Measurements from ENCODE around the gene ATP12A. TPM values are rescaled to one million over a fixed set of nuclear protein-coding genes. Genes with fewer than 3 reads are reported as not detected.

The ATP12A gene
- total and polyA plus RNA-seq, 7 donors: not detected

DNA sequence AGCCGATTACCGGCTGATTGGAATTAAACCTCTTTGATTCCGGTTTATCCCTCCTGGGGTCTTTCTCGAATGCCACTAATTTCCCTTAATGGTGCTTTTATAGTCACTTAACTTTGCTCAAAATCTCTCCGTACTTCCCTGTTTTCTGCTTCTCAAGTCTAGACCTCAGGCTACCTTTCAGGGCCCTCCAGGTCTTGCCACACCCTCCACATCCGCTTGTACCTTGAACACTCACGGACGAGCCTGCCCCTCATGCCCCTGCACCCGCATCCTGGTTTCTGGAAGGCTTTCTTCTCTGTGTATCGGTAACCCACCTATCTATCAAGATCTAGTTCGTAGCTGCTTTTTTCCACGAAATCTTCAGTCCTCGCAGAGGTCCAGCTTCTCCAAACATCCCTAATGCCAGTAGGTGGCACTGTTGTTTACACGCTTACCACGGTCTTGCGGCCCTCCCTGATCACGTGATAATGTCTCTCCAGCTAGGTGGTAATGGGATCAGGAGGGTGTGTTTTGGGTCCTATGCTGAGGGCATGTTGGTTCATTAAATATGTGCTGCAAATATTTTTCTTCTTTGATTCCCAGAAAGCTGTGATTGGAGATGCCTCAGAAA lies 13.8 kb downstream of the ATP12A start:
- Histone ChIP-seq H3K27me3 (ENCODE audit: insufficient read depth in 3 of 3, low read length in 2 of 3) (peaks cover 0 to 12% (median 0%) of the 10 kb centered on the region in 3 donors), H3K36me3 (ENCODE audit: insufficient read depth in 1 of 2, low read depth in 1 of 2) (no peaks in the 10 kb centered on the region), H3K4me3 (no peak overlapping the region), H3K4me1 (no peaks in the 10 kb centered on the region), H3K27ac (no peak overlapping the region), H3K9me3 (no peaks in the 10 kb centered on the region)
- TF ChIP-seq, protein P1, sequence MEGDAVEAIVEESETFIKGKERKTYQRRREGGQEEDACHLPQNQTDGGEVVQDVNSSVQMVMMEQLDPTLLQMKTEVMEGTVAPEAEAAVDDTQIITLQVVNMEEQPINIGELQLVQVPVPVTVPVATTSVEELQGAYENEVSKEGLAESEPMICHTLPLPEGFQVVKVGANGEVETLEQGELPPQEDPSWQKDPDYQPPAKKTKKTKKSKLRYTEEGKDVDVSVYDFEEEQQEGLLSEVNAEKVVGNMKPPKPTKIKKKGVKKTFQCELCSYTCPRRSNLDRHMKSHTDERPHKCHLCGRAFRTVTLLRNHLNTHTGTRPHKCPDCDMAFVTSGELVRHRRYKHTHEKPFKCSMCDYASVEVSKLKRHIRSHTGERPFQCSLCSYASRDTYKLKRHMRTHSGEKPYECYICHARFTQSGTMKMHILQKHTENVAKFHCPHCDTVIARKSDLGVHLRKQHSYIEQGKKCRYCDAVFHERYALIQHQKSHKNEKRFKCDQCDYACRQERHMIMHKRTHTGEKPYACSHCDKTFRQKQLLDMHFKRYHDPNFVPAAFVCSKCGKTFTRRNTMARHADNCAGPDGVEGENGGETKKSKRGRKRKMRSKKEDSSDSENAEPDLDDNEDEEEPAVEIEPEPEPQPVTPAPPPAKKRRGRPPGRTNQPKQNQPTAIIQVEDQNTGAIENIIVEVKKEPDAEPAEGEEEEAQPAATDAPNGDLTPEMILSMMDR (IDR thresholded peaks at IDR 0.05): peak; percentile 62
- ATAC-seq: peak; percentile 58 to 82 (median 81)
- intact Hi-C loops (cut with DNase I): loop anchor here (1.0 to 5.0 kb wide), 4 partner anchors 33 to 303 kb away; no protein-coding TSS in a partner anchor
- 30 to 32% (median 31%) methylated on average over 17 of the region's 17 CpGs for WGBS, 3 donors
- DNase-seq: peak in 1 of 2 donors; percentile 36

DNA sequence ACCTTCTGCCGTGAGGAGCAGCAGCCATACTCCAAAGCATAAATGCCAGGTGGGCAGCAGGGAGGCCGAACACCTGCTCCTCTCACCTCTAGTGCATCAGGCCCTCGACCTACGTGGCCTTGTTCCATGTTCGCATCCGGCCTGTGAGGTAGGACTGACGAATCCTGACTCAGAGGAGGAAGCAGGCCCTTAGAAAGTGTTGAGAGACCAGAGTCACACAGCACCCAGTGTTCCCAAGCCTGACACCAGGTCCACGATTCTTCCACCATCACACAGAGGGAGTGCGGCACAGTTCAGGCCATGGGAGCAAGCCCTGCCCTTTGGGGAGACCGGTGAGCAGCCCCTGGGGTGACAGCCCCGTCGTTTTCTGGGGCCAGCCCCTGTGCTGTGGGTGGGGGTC lies 14.7 kb downstream of the ATP12A start:
- H3K4me1 ChIP-seq: no peaks in the 10 kb centered on the region
- DNase-seq (peak in 1 of 2 donors; percentile 3), ATAC-seq (no peak)
- TF ChIP-seq, protein P1 (IDR thresholded peaks at IDR 0.05): no peak
- H3K9me3 ChIP-seq: no peaks in the 10 kb centered on the region
- no peaks in the 10 kb centered on the region for H3K36me3 ChIP-seq (ENCODE audit: insufficient read depth in 1 of 2, low read depth in 1 of 2)
- peaks cover 0 to 14% (median 0%) of the 10 kb centered on the region in 3 donors for H3K27me3 ChIP-seq (ENCODE audit: insufficient read depth in 3 of 3, low read length in 2 of 3)
- 76 to 86% (median 84%) methylated on average over 12 of the region's 12 CpGs for WGBS, 3 donors
- no peak overlapping the region for H3K4me3 ChIP-seq
- intact Hi-C loops (cut with DNase I): loop anchor here (1.0 to 5.0 kb wide), 4 partner anchors 32 to 302 kb away; no protein-coding TSS in a partner anchor
- H3K27ac ChIP-seq: no peak overlapping the region

DNA sequence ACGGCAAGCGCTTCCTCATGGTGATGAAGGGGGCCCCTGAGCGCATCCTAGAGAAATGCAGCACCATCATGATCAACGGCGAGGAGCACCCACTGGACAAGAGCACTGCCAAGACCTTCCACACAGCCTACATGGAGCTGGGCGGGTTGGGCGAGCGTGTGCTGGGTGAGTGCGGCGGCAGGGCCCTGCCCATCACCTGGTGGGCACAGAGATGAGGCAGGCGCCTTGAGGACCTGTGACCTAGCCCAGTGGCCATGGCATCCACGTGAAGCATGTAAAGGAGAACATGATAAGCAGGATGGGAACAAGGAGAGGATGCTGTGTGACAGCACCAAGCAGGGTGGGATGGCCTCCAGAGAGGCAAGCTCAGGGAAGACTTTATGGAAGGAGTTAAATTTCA lies 18.5 kb downstream of the ATP12A start:
- Histone ChIP-seq H3K27ac (no peak overlapping the region), H3K27me3 (ENCODE audit: insufficient read depth in 3 of 3, low read length in 2 of 3) (peaks cover 0 to 10% (median 0%) of the 10 kb centered on the region in 3 donors), H3K9me3 (no peaks in the 10 kb centered on the region), H3K4me3 (no peak overlapping the region), H3K4me1 (no peaks in the 10 kb centered on the region), H3K36me3 (ENCODE audit: insufficient read depth in 1 of 2, low read depth in 1 of 2) (no peaks in the 10 kb centered on the region)
- DNase-seq (peak in 1 of 2 donors; percentile 14), ATAC-seq (no peak)
- intact Hi-C loops (cut with DNase I): no loop called here
- 89 to 93% (median 93%) methylated on average over 12 of the region's 12 CpGs for WGBS, 3 donors
- TF ChIP-seq, protein P1 (IDR thresholded peaks at IDR 0.05): no peak

DNA sequence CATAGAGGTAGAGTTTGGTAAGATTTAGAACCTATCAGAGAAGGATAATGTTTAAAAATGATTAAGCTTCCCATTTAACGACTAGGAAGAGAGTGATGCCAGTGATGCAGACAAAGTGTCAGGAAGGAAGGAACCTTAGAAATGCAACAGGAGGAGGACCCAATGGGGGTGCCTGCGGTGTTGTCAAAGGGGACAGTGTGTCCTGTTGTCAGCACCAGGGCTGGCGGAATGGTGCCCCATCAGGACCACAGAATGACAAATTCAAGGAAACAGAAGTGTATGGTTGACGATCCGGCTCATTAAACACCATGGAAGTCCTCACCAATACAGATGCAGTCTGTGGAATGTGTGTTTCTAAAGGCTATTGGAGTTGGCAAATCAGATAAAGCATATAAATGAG lies 19.3 kb downstream of the ATP12A start:
- H3K4me1 ChIP-seq: no peaks in the 10 kb centered on the region
- ATAC-seq: no peak
- intact Hi-C loops (cut with DNase I): no loop called here
- H3K27me3 ChIP-seq (ENCODE audit: insufficient read depth in 3 of 3, low read length in 2 of 3): peaks cover 0 to 10% (median 0%) of the 10 kb centered on the region in 3 donors
- WGBS, 3 donors: 83 to 87% (median 85%) methylated on average over 5 of the region's 5 CpGs
- TF ChIP-seq, protein P1 (IDR thresholded peaks at IDR 0.05): no peak
- no peak overlapping the region for H3K27ac ChIP-seq
- no peak overlapping the region for H3K4me3 ChIP-seq
- peak in 1 of 2 donors; percentile 4 for DNase-seq
- no peaks in the 10 kb centered on the region for H3K36me3 ChIP-seq (ENCODE audit: insufficient read depth in 1 of 2, low read depth in 1 of 2)
- H3K9me3 ChIP-seq: no peaks in the 10 kb centered on the region

All from psoas muscle (tissue), 8 donors.